Endodermal cell (in vitro differentiated cells): ENCODE measurements around the gene TULP1. TPM values are rescaled to one million over a fixed set of nuclear protein-coding genes. Genes with fewer than 3 reads are reported as not detected.

ENCODE experiments used
- DNase-seq: peaks from one replicate; pipeline ENCODE4 v3.0.0-alpha.2; 2017
- H3K27ac ChIP-seq: 2 replicates; pipeline ENCODE4 v1.5.1; 2013; ENCODE audit warnings: mild to moderate bottlenecking, low read depth, low read length, moderate library complexity
- H3K27me3 ChIP-seq: 2 replicates; pipeline ENCODE4 v1.6.1; 2013; ENCODE audit warnings: mild to moderate bottlenecking, low read length, moderate library complexity; ENCODE audit not compliant: insufficient read depth, control insufficient read depth, poor library complexity, severe bottlenecking
- H3K36me3 ChIP-seq: 2 replicates; pipeline ENCODE4 v1.7.0; 2013; ENCODE audit warnings: mild to moderate bottlenecking, low read length, moderate library complexity; ENCODE audit not compliant: control insufficient read depth, insufficient read depth
- H3K4me1 ChIP-seq: one replicate; pipeline ENCODE4 v1.7.0; 2013; ENCODE audit warnings: low read length; ENCODE audit not compliant: control insufficient read depth, insufficient read depth
- H3K4me3 ChIP-seq: 2 replicates; pipeline ENCODE4 v1.5.1; 2013; ENCODE audit warnings: mild to moderate bottlenecking, low read length, moderate library complexity
- H3K9ac ChIP-seq: 2 replicates; pipeline ENCODE4 v1.6.1; 2013; ENCODE audit warnings: mild to moderate bottlenecking, low read length, moderate library complexity; ENCODE audit not compliant: poor library complexity, severe bottlenecking; ENCODE audit errors: extremely low read depth
- H3K9me3 ChIP-seq: 2 replicates; pipeline ENCODE4 v1.6.1; 2013; ENCODE audit warnings: mild to moderate bottlenecking, low read length, moderate library complexity; ENCODE audit not compliant: control insufficient read depth
- H3K27ac Mint-ChIP-seq: 2 replicates; pipeline ENCODE4 v1.8.0; 2020; ENCODE audit warnings: mixed read lengths
- H3K27me3 Mint-ChIP-seq: 2 replicates; pipeline ENCODE4 v1.8.0; 2021; ENCODE audit warnings: mild to moderate bottlenecking, mixed read lengths; ENCODE audit not compliant: insufficient read depth
- H3K36me3 Mint-ChIP-seq: 2 replicates; pipeline ENCODE4 v1.8.0; 2020; ENCODE audit warnings: low read depth, mixed read lengths
- H3K4me1 Mint-ChIP-seq: 2 replicates; pipeline ENCODE4 v1.8.0; 2020; ENCODE audit warnings: mixed read lengths
- H3K4me3 Mint-ChIP-seq: 2 replicates; pipeline ENCODE4 v1.8.0; 2020; ENCODE audit warnings: mild to moderate bottlenecking, moderate library complexity, mixed read lengths
- H3K9me3 Mint-ChIP-seq: 2 replicates; pipeline ENCODE4 v1.8.0; 2020; ENCODE audit warnings: mild to moderate bottlenecking, mixed read lengths
- WGBS, 2 experiments: methylation state at CpG; one replicate each; pipeline versions ENCODE4 v1.1.5 to v1.1.7; 2013; ENCODE audit warnings: missing lambda C conversion rate in 2 of 2, mixed read lengths in 1 of 2; ENCODE audit not compliant: insufficient coverage in 1 of 2, insufficient read length in 1 of 2; 5-methylcytosine and 5-hydroxymethylcytosine counted together
- total RNA-seq, 2 donors: library from RNA; stranded (reverse); fragmentation: NEBNext Ultra II Directional in 1 of 2; extraction: Animal tissue kit (Norgen Biotek cat#: 25700) in 1 of 2; gene quantifications; 2 replicates in 1 of 2; 3 replicates in 1 of 2; pipeline ENCODE4 v1.2.1, GENCODE V29; 2021
- TF ChIP-seq, protein P1 (sequence below): fragments of 200-600 bp; sonication (generic); conservative IDR thresholded peaks from 2 replicates; pipeline ENCODE4 v1.5.0; 2021; ENCODE audit warnings: antibody characterized with exemption, mild to moderate bottlenecking

The TULP1 gene
- total RNA-seq, 2 donors from 2014 or later: 0.29 to 4.0 TPM

DNA sequence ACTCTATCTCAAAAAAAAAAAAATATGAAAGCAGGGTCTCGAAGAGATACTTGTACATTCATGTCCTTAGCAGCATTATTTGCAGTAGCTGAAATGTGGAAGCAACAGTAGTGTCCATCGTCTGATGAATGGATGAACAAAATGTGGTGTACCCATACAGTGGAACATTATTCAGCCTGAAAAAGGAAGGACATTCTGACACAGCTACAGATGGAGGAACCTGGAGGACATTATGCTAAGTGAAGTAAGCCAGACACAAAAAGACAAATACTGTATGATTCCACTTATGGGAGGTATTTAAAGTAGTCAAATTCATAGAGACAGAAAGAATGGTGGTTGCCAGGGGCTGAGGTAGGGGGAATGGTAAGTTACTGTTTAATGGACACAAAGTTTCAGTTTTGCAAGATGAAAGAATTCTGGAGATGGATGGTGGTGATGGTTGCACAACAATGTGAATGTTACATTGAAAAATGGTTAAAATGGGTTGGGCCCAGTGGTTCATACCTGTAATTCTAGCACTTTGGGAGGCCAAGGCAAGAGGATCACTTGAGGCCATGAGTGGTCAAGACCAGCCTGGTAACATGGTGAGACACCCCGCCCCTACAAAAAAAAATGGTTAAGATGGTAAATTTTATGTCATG is 11.8 kb upstream of the TULP1 start:
- Histone ChIP-seq H3K4me3 (no peak overlapping the region), H3K9ac (no peak overlapping the region), H3K27me3 (no peaks in the 10 kb centered on the region), H3K27ac (no peak overlapping the region), H3K4me1 (no peaks in the 10 kb centered on the region), H3K36me3 (no peaks in the 10 kb centered on the region), H3K9me3 (no peaks in the 10 kb centered on the region)
- H3K4me3 Mint-ChIP-seq: no peak overlapping the region
- no peaks in the 10 kb centered on the region for H3K9me3 Mint-ChIP-seq
- DNase-seq: no peak
- no peaks in the 10 kb centered on the region for H3K36me3 Mint-ChIP-seq
- TF ChIP-seq, protein P1, sequence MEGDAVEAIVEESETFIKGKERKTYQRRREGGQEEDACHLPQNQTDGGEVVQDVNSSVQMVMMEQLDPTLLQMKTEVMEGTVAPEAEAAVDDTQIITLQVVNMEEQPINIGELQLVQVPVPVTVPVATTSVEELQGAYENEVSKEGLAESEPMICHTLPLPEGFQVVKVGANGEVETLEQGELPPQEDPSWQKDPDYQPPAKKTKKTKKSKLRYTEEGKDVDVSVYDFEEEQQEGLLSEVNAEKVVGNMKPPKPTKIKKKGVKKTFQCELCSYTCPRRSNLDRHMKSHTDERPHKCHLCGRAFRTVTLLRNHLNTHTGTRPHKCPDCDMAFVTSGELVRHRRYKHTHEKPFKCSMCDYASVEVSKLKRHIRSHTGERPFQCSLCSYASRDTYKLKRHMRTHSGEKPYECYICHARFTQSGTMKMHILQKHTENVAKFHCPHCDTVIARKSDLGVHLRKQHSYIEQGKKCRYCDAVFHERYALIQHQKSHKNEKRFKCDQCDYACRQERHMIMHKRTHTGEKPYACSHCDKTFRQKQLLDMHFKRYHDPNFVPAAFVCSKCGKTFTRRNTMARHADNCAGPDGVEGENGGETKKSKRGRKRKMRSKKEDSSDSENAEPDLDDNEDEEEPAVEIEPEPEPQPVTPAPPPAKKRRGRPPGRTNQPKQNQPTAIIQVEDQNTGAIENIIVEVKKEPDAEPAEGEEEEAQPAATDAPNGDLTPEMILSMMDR: no peak
- peaks cover 2% of the 10 kb centered on the region for H3K4me1 Mint-ChIP-seq
- peaks cover 2% of the 10 kb centered on the region for H3K27me3 Mint-ChIP-seq
- 91 to 95% methylated on average over 2 of the region's 3 CpGs for WGBS, 2 experiments
- no peak overlapping the region for H3K27ac Mint-ChIP-seq

DNA sequence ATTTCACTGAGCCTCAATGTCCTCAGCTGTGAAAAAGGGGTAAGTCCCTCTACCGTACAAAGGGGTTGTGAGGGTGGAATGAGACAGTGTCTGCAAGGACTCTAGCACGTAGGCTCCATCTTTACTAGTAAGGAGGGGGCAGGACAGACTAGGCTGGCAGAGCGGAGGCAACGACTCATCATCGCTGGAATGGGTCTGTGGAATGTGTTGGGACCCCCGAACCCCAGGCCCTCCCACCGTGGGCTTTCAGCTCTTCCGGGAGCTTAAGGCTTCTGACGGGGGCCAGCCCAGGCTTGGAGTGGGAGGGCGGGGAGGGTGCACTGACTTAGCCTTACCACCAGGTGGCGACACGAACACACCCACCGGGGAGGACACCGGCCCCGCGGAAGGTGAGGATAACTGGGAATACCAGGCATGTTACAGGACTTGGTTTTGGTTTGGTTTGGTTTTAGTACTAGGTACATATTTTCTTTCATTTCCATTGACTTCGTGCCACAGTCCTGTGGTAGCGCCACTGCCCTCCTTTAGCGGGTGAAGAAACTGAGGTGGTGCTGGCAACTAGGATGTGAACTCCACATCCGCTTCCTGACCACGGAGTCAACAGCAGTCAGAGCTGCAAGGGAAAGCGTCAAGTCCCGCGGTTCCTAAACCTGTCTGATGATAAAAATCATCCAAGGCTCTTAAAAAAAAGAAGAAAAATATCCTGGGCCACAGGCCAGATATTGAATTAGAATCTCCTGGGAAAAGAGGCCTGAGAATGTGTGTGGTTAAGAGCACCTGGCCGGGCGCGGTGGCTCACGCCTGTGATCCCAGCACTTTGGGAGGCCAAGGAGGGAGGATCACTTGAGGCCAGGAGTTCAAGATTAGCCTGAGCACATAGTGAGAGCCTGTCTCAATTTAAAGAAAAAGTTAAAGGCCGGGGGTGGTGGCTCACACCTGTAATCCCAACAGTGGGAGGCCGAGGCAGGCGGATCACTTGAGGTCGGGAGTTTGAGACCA is 10.3 kb upstream of the TULP1 start:
- peak; percentile 95 for DNase-seq
- Mint-ChIP-seq H3K27ac (no peak overlapping the region), H3K4me1 (peaks cover 2% of the 10 kb centered on the region), H3K9me3 (no peaks in the 10 kb centered on the region), H3K27me3 (peaks cover 2% of the 10 kb centered on the region), H3K36me3 (no peaks in the 10 kb centered on the region), H3K4me3 (no peak overlapping the region)
- Histone ChIP-seq H3K4me1 (no peaks in the 10 kb centered on the region), H3K9me3 (no peaks in the 10 kb centered on the region), H3K27ac (no peak overlapping the region), H3K27me3 (no peaks in the 10 kb centered on the region), H3K9ac (no peak overlapping the region), H3K36me3 (no peaks in the 10 kb centered on the region), H3K4me3 (no peak overlapping the region)
- TF ChIP-seq, protein P1: peak; percentile 99
- 50 to 60% methylated on average over 17 to 32 of the region's 32 CpGs for WGBS, 2 experiments

DNA sequence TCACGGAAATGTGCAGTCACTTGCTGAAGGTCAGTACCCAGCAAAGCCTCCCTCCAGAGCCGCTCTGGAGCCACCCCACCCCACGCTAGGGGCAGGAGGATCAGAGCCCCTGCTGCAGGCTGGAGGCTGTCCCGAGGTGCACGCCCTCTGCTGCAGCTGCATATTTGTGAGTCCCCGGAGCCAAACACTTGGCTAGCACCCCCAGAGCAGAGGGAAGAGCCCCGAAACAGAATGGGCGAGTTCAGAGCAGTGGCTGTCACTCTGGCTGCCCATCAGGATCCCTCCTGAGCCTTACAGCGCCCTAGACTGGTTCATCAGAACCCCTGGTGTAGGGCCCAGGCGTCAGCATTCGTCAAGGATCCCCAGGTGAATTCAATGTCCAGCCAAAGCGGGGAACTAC is 9.5 kb upstream of the TULP1 start:
- Mint-ChIP-seq H3K9me3 (no peaks in the 10 kb centered on the region), H3K36me3 (no peaks in the 10 kb centered on the region), H3K4me3 (no peak overlapping the region), H3K27me3 (peaks cover 2% of the 10 kb centered on the region), H3K27ac (no peak overlapping the region), H3K4me1 (peaks cover 2% of the 10 kb centered on the region)
- TF ChIP-seq, protein P1: no peak
- H3K9ac ChIP-seq: no peak overlapping the region
- H3K9me3 ChIP-seq: no peaks in the 10 kb centered on the region
- no peak for DNase-seq
- H3K4me3 ChIP-seq: no peak overlapping the region
- no peaks in the 10 kb centered on the region for H3K27me3 ChIP-seq
- 85 to 92% methylated on average over 12 of the region's 12 CpGs for WGBS, 2 experiments
- H3K27ac ChIP-seq: no peak overlapping the region
- H3K4me1 ChIP-seq: no peaks in the 10 kb centered on the region
- H3K36me3 ChIP-seq: no peaks in the 10 kb centered on the region
